ENCODE results near the gene SNTG2.

SNTG2 gene

DNA sequence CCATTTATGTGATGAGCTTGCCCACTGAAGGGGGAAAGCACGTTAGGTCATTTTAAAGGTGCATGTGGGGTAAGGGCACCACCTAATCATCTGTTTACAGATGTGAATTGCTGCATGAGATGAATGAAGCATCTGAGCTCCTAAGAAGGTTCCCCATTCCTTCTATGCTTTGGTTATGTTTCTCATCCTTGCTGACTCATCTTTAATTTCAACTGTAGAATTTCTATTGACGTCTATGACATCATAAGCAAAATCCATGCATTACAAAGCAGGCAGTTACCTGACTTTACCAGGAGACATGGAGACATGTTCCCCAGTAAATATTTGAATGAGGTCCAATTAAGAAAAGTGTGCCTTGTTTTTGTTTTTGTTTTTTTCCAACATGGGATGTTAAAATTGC is 2.8 kb downstream of the SNTG2 start (continued):
- TF ChIP-seq RARB (CRISPR knock-in tag; IDR thresholded peaks at IDR 0.05) (no peak), ESRRG (CRISPR knock-in tag; IDR thresholded peaks at IDR 0.05) (no peak), ZNF565 (CRISPR knock-in tag; conservative IDR thresholded peaks at IDR 0.05; ENCODE audit: low read depth) (no peak)

DNA sequence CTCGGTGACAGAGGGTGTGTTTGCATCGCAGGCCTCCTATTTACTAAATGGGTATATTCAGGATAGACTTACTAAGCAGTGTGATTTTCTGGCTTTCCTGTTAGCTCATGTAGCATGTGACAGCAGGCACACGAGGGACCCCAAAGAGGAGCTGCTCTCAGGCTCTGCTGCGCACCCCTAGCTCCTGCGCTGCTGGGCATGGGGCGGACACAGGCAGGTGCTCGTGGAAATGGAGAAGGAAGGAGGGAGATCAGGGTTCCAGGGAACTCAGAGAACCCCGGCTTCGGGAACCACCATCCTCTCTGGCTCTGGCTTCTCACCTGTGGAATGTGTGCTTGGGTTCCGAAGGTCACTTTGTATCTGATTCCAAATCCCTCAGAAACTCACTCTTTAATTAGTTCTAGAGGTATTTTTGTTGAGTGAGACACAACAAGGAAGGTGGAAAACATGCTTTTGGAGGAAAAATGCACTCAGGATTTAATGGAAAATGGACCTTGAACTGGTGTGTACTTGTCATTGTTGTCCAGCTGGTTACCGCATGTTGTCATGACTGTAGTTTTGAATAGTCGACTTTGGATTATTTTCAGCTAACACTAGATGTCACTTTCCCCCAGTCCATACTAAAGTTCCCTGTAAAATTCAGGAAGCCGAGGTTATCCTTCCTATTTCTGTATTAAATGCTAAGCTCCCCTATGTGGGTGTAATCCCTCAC is 3.5 kb downstream of the SNTG2 start:
- TF ChIP-seq RARB (CRISPR knock-in tag; IDR thresholded peaks at IDR 0.05) (no peak), ZC3H10 (CRISPR knock-in tag; IDR thresholded peaks at IDR 0.05) (no peak), TCF4 (CRISPR knock-in tag; IDR thresholded peaks at IDR 0.05; ENCODE audit: borderline replicate concordance) (no peak), BACH2 (CRISPR knock-in tag; IDR thresholded peaks at IDR 0.05; ENCODE audit: borderline replicate concordance) (no peak), PPARA (CRISPR knock-in tag; IDR thresholded peaks at IDR 0.05; ENCODE audit: borderline replicate concordance) (no peak), ARNTL (CRISPR knock-in tag; IDR thresholded peaks at IDR 0.05; ENCODE audit: borderline replicate concordance, low read depth) (no peak), ZFP3 (CRISPR knock-in tag; IDR thresholded peaks at IDR 0.05) (no peak), ZFP30 (CRISPR knock-in tag; IDR thresholded peaks at IDR 0.05) (no peak), GLIS3 (CRISPR knock-in tag; IDR thresholded peaks at IDR 0.05) (no peak), ISL1 (CRISPR knock-in tag; IDR thresholded peaks at IDR 0.05) (no peak), OSR1 (CRISPR knock-in tag; IDR thresholded peaks at IDR 0.05) (no peak)
- TF ChIP-seq, protein P1, sequence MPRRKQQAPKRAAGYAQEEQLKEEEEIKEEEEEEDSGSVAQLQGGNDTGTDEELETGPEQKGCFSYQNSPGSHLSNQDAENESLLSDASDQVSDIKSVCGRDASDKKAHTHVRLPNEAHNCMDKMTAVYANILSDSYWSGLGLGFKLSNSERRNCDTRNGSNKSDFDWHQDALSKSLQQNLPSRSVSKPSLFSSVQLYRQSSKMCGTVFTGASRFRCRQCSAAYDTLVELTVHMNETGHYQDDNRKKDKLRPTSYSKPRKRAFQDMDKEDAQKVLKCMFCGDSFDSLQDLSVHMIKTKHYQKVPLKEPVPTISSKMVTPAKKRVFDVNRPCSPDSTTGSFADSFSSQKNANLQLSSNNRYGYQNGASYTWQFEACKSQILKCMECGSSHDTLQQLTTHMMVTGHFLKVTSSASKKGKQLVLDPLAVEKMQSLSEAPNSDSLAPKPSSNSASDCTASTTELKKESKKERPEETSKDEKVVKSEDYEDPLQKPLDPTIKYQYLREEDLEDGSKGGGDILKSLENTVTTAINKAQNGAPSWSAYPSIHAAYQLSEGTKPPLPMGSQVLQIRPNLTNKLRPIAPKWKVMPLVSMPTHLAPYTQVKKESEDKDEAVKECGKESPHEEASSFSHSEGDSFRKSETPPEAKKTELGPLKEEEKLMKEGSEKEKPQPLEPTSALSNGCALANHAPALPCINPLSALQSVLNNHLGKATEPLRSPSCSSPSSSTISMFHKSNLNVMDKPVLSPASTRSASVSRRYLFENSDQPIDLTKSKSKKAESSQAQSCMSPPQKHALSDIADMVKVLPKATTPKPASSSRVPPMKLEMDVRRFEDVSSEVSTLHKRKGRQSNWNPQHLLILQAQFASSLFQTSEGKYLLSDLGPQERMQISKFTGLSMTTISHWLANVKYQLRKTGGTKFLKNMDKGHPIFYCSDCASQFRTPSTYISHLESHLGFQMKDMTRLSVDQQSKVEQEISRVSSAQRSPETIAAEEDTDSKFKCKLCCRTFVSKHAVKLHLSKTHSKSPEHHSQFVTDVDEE (CRISPR knock-in tag; IDR thresholded peaks at IDR 0.05) = no peak
- TF ChIP-seq, protein P2, sequence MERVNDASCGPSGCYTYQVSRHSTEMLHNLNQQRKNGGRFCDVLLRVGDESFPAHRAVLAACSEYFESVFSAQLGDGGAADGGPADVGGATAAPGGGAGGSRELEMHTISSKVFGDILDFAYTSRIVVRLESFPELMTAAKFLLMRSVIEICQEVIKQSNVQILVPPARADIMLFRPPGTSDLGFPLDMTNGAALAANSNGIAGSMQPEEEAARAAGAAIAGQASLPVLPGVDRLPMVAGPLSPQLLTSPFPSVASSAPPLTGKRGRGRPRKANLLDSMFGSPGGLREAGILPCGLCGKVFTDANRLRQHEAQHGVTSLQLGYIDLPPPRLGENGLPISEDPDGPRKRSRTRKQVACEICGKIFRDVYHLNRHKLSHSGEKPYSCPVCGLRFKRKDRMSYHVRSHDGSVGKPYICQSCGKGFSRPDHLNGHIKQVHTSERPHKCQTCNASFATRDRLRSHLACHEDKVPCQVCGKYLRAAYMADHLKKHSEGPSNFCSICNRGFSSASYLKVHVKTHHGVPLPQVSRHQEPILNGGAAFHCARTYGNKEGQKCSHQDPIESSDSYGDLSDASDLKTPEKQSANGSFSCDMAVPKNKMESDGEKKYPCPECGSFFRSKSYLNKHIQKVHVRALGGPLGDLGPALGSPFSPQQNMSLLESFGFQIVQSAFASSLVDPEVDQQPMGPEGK (CRISPR knock-in tag; IDR thresholded peaks at IDR 0.05; ENCODE audit: borderline replicate concordance) = no peak
- TF ChIP-seq, protein P3, sequence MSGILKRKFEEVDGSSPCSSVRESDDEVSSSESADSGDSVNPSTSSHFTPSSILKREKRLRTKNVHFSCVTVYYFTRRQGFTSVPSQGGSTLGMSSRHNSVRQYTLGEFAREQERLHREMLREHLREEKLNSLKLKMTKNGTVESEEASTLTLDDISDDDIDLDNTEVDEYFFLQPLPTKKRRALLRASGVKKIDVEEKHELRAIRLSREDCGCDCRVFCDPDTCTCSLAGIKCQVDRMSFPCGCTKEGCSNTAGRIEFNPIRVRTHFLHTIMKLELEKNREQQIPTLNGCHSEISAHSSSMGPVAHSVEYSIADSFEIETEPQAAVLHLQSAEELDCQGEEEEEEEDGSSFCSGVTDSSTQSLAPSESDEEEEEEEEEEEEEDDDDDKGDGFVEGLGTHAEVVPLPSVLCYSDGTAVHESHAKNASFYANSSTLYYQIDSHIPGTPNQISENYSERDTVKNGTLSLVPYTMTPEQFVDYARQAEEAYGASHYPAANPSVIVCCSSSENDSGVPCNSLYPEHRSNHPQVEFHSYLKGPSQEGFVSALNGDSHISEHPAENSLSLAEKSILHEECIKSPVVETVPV (CRISPR knock-in tag; IDR thresholded peaks at IDR 0.05) = no peak
- TF ChIP-seq, protein P4, sequence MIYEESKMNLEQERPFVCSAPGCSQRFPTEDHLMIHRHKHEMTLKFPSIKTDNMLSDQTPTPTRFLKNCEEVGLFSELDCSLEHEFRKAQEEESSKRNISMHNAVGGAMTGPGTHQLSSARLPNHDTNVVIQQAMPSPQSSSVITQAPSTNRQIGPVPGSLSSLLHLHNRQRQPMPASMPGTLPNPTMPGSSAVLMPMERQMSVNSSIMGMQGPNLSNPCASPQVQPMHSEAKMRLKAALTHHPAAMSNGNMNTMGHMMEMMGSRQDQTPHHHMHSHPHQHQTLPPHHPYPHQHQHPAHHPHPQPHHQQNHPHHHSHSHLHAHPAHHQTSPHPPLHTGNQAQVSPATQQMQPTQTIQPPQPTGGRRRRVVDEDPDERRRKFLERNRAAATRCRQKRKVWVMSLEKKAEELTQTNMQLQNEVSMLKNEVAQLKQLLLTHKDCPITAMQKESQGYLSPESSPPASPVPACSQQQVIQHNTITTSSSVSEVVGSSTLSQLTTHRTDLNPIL (CRISPR knock-in tag; IDR thresholded peaks at IDR 0.05; ENCODE audit: low read depth) = no peak
- ATAC-seq = no peak

DNA sequence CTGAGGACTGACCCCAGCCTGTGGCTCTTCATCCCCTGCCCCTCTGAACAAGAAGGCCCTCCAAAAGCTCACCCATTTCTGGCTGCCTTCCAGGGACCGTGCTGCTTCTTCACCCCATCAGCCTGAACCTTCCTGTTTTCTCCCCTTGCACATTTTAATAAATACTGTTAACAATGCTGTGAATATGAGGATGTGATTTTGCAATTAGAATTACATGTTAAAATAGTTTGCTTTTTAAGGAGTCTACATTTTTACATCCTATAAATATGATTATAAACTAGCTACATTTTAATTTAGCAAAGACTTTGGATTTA is 4.0 kb downstream of the SNTG2 start:
- no peak for ATAC-seq
- no peak for TF ChIP-seq ZFP30 (CRISPR knock-in tag; IDR thresholded peaks at IDR 0.05)

DNA sequence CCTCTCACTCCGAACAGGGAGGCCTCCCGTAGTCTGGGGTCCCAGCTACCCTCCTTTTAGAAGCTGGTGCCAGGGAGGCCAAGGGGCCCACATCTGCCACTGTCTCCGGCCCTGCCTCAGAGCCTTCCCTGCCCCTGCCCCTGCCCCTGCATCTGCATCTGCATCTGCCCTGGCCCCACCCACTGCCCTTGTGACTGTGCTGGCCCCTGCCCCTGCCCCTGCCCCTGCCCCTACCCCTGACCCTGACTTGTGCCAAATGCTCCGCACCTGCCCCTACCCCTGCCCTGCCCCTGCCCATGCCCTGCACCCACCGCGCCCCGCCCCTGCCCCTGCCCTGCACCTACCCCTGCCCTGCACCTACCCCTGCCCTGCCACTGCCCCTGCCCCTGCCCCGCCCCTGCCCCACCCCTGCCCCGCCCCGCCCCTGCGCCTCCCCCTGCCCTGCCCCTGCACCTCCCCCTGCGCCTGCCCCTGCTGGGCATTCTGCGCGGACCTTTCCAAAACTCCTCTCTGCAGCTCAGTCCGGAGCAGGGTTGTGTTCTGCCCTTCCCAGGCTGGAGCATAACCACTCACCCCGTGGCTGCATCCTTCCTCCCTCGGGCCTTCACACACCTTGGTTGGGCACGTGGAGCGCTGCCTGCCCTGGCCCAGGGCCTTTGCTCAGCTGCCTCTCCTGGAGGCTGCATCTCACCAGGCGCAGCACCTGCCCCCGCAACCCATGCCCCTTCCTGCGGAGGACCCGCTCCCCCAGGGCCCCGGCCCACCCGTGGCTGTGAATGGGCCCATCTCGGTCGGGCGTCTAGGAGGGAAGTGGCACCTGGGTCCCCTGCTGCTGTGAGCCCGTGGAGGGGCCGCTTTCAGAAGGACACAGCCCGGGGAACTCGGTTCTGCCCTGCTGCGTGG is 5.4 kb downstream of the SNTG2 start:
- ATAC-seq = no peak
- TF ChIP-seq ZFP3 (CRISPR knock-in tag; IDR thresholded peaks at IDR 0.05) (no peak), ZNF70 (CRISPR knock-in tag; IDR thresholded peaks at IDR 0.05) (no peak), RARB (CRISPR knock-in tag; IDR thresholded peaks at IDR 0.05) (no peak), ZC3H10 (CRISPR knock-in tag; IDR thresholded peaks at IDR 0.05) (no peak), ZNF565 (CRISPR knock-in tag; conservative IDR thresholded peaks at IDR 0.05; ENCODE audit: low read depth) (no peak), GLIS3 (CRISPR knock-in tag; IDR thresholded peaks at IDR 0.05) (no peak), ZFP30 (CRISPR knock-in tag; IDR thresholded peaks at IDR 0.05) (no peak), PPARA (CRISPR knock-in tag; IDR thresholded peaks at IDR 0.05; ENCODE audit: borderline replicate concordance) (no peak), SNAI2 (CRISPR knock-in tag; IDR thresholded peaks at IDR 0.05) (no peak), ISL1 (CRISPR knock-in tag; IDR thresholded peaks at IDR 0.05) (no peak), TOX (CRISPR knock-in tag; IDR thresholded peaks at IDR 0.05; ENCODE audit: borderline replicate concordance) (no peak)
- TF ChIP-seq, protein P4 (CRISPR knock-in tag; IDR thresholded peaks at IDR 0.05; ENCODE audit: low read depth) = no peak
- TF ChIP-seq, protein P2 (CRISPR knock-in tag; IDR thresholded peaks at IDR 0.05; ENCODE audit: borderline replicate concordance) = no peak
- TF ChIP-seq, protein P5, sequence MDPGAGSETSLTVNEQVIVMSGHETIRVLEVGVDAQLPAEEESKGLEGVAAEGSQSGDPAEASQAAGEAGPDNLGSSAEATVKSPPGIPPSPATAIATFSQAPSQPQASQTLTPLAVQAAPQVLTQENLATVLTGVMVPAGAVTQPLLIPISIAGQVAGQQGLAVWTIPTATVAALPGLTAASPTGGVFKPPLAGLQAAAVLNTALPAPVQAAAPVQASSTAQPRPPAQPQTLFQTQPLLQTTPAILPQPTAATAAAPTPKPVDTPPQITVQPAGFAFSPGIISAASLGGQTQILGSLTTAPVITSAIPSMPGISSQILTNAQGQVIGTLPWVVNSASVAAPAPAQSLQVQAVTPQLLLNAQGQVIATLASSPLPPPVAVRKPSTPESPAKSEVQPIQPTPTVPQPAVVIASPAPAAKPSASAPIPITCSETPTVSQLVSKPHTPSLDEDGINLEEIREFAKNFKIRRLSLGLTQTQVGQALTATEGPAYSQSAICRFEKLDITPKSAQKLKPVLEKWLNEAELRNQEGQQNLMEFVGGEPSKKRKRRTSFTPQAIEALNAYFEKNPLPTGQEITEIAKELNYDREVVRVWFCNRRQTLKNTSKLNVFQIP (CRISPR knock-in tag; IDR thresholded peaks at IDR 0.05; ENCODE audit: borderline replicate concordance, low read depth) = no peak
